Measurements from ENCODE around the gene HSD17B4. TPM values are rescaled to one million over a fixed set of nuclear protein-coding genes. Genes with fewer than 3 reads are reported as not detected.

Gene HSD17B4
- total RNA-seq, 1 experiment from 2014 or later: 107 TPM

GRCh38 chr5:119473241-119473640 lies 20.9 kb downstream of the HSD17B4 start:
- Histone ChIP-seq H3K27me3 (ENCODE audit: control insufficient read depth, insufficient read depth, low read length) (no peaks in the 10 kb centered on the region), H3K36me3 (ENCODE audit: control insufficient read depth, insufficient read depth, low read length) (no peaks in the 10 kb centered on the region; the same call in 1 of the 2 replicates), H3K27ac (ENCODE audit: low read length) (no peak overlapping the region), H3K4me3 (ENCODE audit: low read depth in 2 of 2, low read length in 2 of 2) (no peak overlapping the region), H3K4me1 (ENCODE audit: control insufficient read depth, insufficient read depth, low read length) (no peaks in the 10 kb centered on the region), H3K9me3 (ENCODE audit: control insufficient read depth, insufficient read depth, low read depth, low read length) (peaks cover 6% of the 10 kb centered on the region; the same call in 1 of the 2 replicates)
- BruUV-seq (replicated peaks): no TSS peak
- in situ Hi-C loops (cut with HindIII; ENCODE audit: low pct_unique_long_range_greater_than_20kb, low sequenced_read_pairs): no loop called here
- DNase-seq (ENCODE audit: low read depth, low spot score): no peak
- intact Hi-C loops (cut with micrococcal nuclease; ENCODE audit: unreplicated experiment): loop anchor here (5.0 kb wide), 3 partner anchors 269 to 984 kb away; no protein-coding TSS in a partner anchor
- TF ChIP-seq CTCF (IDR thresholded peaks at IDR 0.05): no peak
- TF ChIP-seq, protein P1, sequence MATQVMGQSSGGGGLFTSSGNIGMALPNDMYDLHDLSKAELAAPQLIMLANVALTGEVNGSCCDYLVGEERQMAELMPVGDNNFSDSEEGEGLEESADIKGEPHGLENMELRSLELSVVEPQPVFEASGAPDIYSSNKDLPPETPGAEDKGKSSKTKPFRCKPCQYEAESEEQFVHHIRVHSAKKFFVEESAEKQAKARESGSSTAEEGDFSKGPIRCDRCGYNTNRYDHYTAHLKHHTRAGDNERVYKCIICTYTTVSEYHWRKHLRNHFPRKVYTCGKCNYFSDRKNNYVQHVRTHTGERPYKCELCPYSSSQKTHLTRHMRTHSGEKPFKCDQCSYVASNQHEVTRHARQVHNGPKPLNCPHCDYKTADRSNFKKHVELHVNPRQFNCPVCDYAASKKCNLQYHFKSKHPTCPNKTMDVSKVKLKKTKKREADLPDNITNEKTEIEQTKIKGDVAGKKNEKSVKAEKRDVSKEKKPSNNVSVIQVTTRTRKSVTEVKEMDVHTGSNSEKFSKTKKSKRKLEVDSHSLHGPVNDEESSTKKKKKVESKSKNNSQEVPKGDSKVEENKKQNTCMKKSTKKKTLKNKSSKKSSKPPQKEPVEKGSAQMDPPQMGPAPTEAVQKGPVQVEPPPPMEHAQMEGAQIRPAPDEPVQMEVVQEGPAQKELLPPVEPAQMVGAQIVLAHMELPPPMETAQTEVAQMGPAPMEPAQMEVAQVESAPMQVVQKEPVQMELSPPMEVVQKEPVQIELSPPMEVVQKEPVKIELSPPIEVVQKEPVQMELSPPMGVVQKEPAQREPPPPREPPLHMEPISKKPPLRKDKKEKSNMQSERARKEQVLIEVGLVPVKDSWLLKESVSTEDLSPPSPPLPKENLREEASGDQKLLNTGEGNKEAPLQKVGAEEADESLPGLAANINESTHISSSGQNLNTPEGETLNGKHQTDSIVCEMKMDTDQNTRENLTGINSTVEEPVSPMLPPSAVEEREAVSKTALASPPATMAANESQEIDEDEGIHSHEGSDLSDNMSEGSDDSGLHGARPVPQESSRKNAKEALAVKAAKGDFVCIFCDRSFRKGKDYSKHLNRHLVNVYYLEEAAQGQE (IDR thresholded peaks at IDR 0.05; ENCODE audit: insufficient read depth in 1 of 2, low read depth in 2 of 2, low read length in 1 of 2): no peak
- no peak for TF ChIP-seq TCF7L2 (IDR thresholded peaks at IDR 0.05; ENCODE audit: low read depth, low read length)
- TF ChIP-seq POLR2AphosphoS5 (IDR thresholded peaks at IDR 0.05; ENCODE audit: low read depth, low read length): no peak
- TF ChIP-seq SIN3A (IDR thresholded peaks at IDR 0.05; ENCODE audit: borderline replicate concordance, insufficient read depth, low read depth, low read length): no peak
- no peak for ATAC-seq
- ChIA-PET CTCF (interaction anchor here (0.7 kb wide), 1 partner anchor 87 kb away, joined by 3 read pairs; no protein-coding TSS in a partner anchor), POLR2A (interaction anchor here (0.7 kb wide), 1 partner anchor 159 kb away, joined by 9 read pairs; no protein-coding TSS in a partner anchor)

GRCh38 chr5:119476341-119476740 lies 24.0 kb downstream of the HSD17B4 start:
- BruUV-seq (replicated peaks): no TSS peak
- no peak overlapping the region for H3K4me3 ChIP-seq (ENCODE audit: low read depth in 2 of 2, low read length in 2 of 2)
- TF ChIP-seq, protein P1 (IDR thresholded peaks at IDR 0.05; ENCODE audit: insufficient read depth in 1 of 2, low read depth in 2 of 2, low read length in 1 of 2): no peak
- TF ChIP-seq TCF7L2 (IDR thresholded peaks at IDR 0.05; ENCODE audit: low read depth, low read length): no peak
- TF ChIP-seq POLR2AphosphoS5 (IDR thresholded peaks at IDR 0.05; ENCODE audit: low read depth, low read length): no peak
- DNase-seq (ENCODE audit: low read depth, low spot score): no peak
- no peaks in the 10 kb centered on the region for H3K9me3 ChIP-seq (ENCODE audit: control insufficient read depth, insufficient read depth, low read depth, low read length)
- ATAC-seq: no peak
- H3K36me3 ChIP-seq (ENCODE audit: control insufficient read depth, insufficient read depth, low read length): peaks cover 3% of the 10 kb centered on the region
- POLR2A ChIA-PET: no interaction called here
- CTCF ChIA-PET: no interaction called here
- H3K27me3 ChIP-seq (ENCODE audit: control insufficient read depth, insufficient read depth, low read length): no peaks in the 10 kb centered on the region
- in situ Hi-C loops (cut with HindIII; ENCODE audit: low pct_unique_long_range_greater_than_20kb, low sequenced_read_pairs) (no loop called here), intact Hi-C loops (cut with micrococcal nuclease; ENCODE audit: unreplicated experiment) (no loop called here)
- no peak overlapping the region for H3K27ac ChIP-seq (ENCODE audit: low read length)
- H3K4me1 ChIP-seq (ENCODE audit: control insufficient read depth, insufficient read depth, low read length): no peaks in the 10 kb centered on the region
